ACC112 (cell line): ENCODE results near the gene CAPZB.
A peak's percentile ranks its signal among the peaks of the same experiment; 100 is the strongest.

Experiments
- H2AFZ ChIP-seq: fragments of 200-600 bp; sonication (generic); one replicate; pipeline ENCODE4 v1.6.0; 2017; ENCODE audit warnings: antibody characterized with exemption, low read length; ENCODE audit not compliant: unreplicated experiment
- H3K27ac ChIP-seq: fragments of 200-600 bp; sonication (generic); 2 replicates; pipeline ENCODE4 v1.5.1; 2014; ENCODE audit warnings: low read depth, mild to moderate bottlenecking, antibody characterized with exemption, low read length, moderate library complexity
- H3K27me3 ChIP-seq: fragments of 200-600 bp; sonication (generic); 2 replicates; pipeline ENCODE4 v1.6.1; 2014; ENCODE audit warnings: mild to moderate bottlenecking, antibody characterized with exemption, low read length, moderate library complexity, mixed read lengths; ENCODE audit not compliant: insufficient read depth
- H3K36me3 ChIP-seq: fragments of 200-600 bp; sonication (generic); 2 replicates; pipeline ENCODE4 v1.6.1; 2016; ENCODE audit warnings: mild to moderate bottlenecking, antibody characterized with exemption, low read length, moderate library complexity, mixed read lengths; ENCODE audit not compliant: insufficient read depth
- H3K4me1 ChIP-seq: fragments of 200-600 bp; sonication (generic); one replicate; pipeline ENCODE4 v1.6.1; 2016; ENCODE audit warnings: low read length, mixed read lengths; ENCODE audit not compliant: insufficient read depth, unreplicated experiment, control insufficient read depth
- H3K4me3 ChIP-seq: fragments of 200-600 bp; sonication (generic); 2 replicates; pipeline ENCODE4 v1.5.1; 2014; ENCODE audit warnings: mild to moderate bottlenecking, low read depth, low read length
- H3K79me2 ChIP-seq: fragments of 200-600 bp; sonication (generic); one replicate; pipeline ENCODE4 v1.6.0; 2016; ENCODE audit warnings: low read length; ENCODE audit not compliant: control insufficient read depth, unreplicated experiment, insufficient read depth

CAPZB gene

GRCh38 chr1:19458815-19459417, 26.4 kb downstream of the CAPZB start:
- Histone ChIP-seq H3K79me2 (peaks cover 92% of the 10 kb centered on the region), H2AFZ (no peak overlapping the region), H3K4me3 (no peak overlapping the region), H3K36me3 (no peaks in the 10 kb centered on the region; the same call in 1 of the 2 replicates), H3K27ac (no peak overlapping the region), H3K27me3 (no peaks in the 10 kb centered on the region), H3K4me1 (peaks cover 55% of the 10 kb centered on the region)

- Histone ChIP-seq H3K79me2 (peaks cover 91% of the 10 kb centered on the region), H3K27me3 (no peaks in the 10 kb centered on the region), H3K4me1 (peaks cover 68% of the 10 kb centered on the region), H3K27ac (peak overlapping the region; percentile 42), H3K36me3 (no peaks in the 10 kb centered on the region; the same call in 1 of the 2 replicates), H3K4me3 (no peak overlapping the region), H2AFZ (no peak overlapping the region)
Measured at GRCh38 chr1:19457607-19458006, 27.7 kb downstream of the CAPZB start.

GRCh38 chr1:19456968-19457441, 28.3 kb downstream of the CAPZB start:
- Histone ChIP-seq H3K27me3 (no peaks in the 10 kb centered on the region), H3K27ac (peak overlapping the region; percentile 42), H3K4me3 (no peak overlapping the region)

GRCh38 chr1:19455353-19455752, 30.0 kb downstream of the CAPZB start:
- Histone ChIP-seq H3K79me2 (peaks cover 79% of the 10 kb centered on the region), H3K4me3 (no peak overlapping the region), H3K27ac (peak overlapping the region; percentile 13; the same call in 1 of the 2 replicates), H3K36me3 (no peaks in the 10 kb centered on the region), H3K4me1 (peaks cover 84% of the 10 kb centered on the region), H3K27me3 (no peaks in the 10 kb centered on the region), H2AFZ (no peak overlapping the region)

More at GRCh38 chr1:19456968-19457441, 28.3 kb downstream of the CAPZB start:
- H3K4me1 ChIP-seq, result peaks cover 74% of the 10 kb centered on the region
- H3K79me2 ChIP-seq, result peaks cover 91% of the 10 kb centered on the region
- no peak overlapping the region for H2AFZ ChIP-seq
- no peaks in the 10 kb centered on the region for H3K36me3 ChIP-seq

GRCh38 chr1:19454265-19455146, 30.8 kb downstream of the CAPZB start:
- no peaks in the 10 kb centered on the region for H3K36me3 ChIP-seq
- H3K4me1 ChIP-seq, result peaks cover 87% of the 10 kb centered on the region
- H2AFZ ChIP-seq, result no peak overlapping the region
- no peaks in the 10 kb centered on the region for H3K27me3 ChIP-seq
- H3K79me2 ChIP-seq, result peaks cover 76% of the 10 kb centered on the region
- peak overlapping the region; percentile 95 for H3K27ac ChIP-seq
- H3K4me3 ChIP-seq, result no peak overlapping the region

GRCh38 chr1:19453741-19454201, 31.6 kb downstream of the CAPZB start:
- Histone ChIP-seq H3K4me1 (peaks cover 88% of the 10 kb centered on the region), H3K79me2 (peaks cover 74% of the 10 kb centered on the region)

GRCh38 chr1:19452221-19452663, 33.1 kb downstream of the CAPZB start:
- peaks cover 89% of the 10 kb centered on the region for H3K4me1 ChIP-seq
- H3K27ac ChIP-seq, result peak overlapping the region; percentile 95
- H2AFZ ChIP-seq, result no peak overlapping the region

More at GRCh38 chr1:19453741-19454201, 31.6 kb downstream of the CAPZB start:
- Histone ChIP-seq H3K36me3 (no peaks in the 10 kb centered on the region), H3K27me3 (no peaks in the 10 kb centered on the region), H2AFZ (no peak overlapping the region), H3K4me3 (no peak overlapping the region), H3K27ac (peak overlapping the region; percentile 95; the same call in 1 of the 2 replicates)

GRCh38 chr1:19450811-19451515, 34.4 kb downstream of the CAPZB start:
- Histone ChIP-seq H3K79me2 (peaks cover 73% of the 10 kb centered on the region), H3K4me3 (peak overlapping the region; percentile 41), H3K27ac (peak overlapping the region; percentile 95), H3K36me3 (no peaks in the 10 kb centered on the region), H3K4me1 (peaks cover 85% of the 10 kb centered on the region), H2AFZ (no peak overlapping the region), H3K27me3 (no peaks in the 10 kb centered on the region)

More at GRCh38 chr1:19452221-19452663, 33.1 kb downstream of the CAPZB start:
- peak overlapping the region; percentile 49 for H3K4me3 ChIP-seq
- no peaks in the 10 kb centered on the region for H3K27me3 ChIP-seq
- H3K79me2 ChIP-seq, result peaks cover 75% of the 10 kb centered on the region
- no peaks in the 10 kb centered on the region for H3K36me3 ChIP-seq

- no peaks in the 10 kb centered on the region for H3K27me3 ChIP-seq
- H3K27ac ChIP-seq, result peak overlapping the region; percentile 95
- H3K36me3 ChIP-seq, result no peaks in the 10 kb centered on the region
- H2AFZ ChIP-seq, result no peak overlapping the region
- peaks cover 85% of the 10 kb centered on the region for H3K4me1 ChIP-seq
- no peak overlapping the region; the same call in 1 of the 2 replicates for H3K4me3 ChIP-seq
- peaks cover 73% of the 10 kb centered on the region for H3K79me2 ChIP-seq
Measured at GRCh38 chr1:19449454-19450228, 35.7 kb downstream of the CAPZB start.
